Tibial nerve (tissue), 4 donors: ENCODE measurements around the gene S100A13. TPM values are rescaled to one million over a fixed set of nuclear protein-coding genes. Genes with fewer than 3 reads are reported as not detected.

Source experiments
- DNase-seq, 2 donors: peaks; one replicate each; pipeline ENCODE4 v3.0.0-alpha.2; 2019; ENCODE audit warnings: low spot score in 2 of 2
- H3K27ac ChIP-seq, 4 donors: fragments of 200-600 bp; sonication (generic) in 3 of 4; one replicate each; pipeline ENCODE4 v1.5.1; 2017 to 2019; ENCODE audit warnings: mild to moderate bottlenecking in 1 of 4
- H3K27me3 ChIP-seq, 2 donors: fragments of 200-600 bp; sonication (generic) in 1 of 2; one replicate each; pipeline versions ENCODE4 v1.5.1 to v1.6.0; 2017 to 2019
- H3K36me3 ChIP-seq, 3 donors: fragments of 200-600 bp; sonication (generic); one replicate each; pipeline ENCODE4 v1.5.1; 2018 to 2019
- H3K4me1 ChIP-seq, 4 donors: fragments of 200-600 bp; sonication (generic) in 3 of 4; one replicate each; pipeline ENCODE4 v1.5.1; 2017 to 2019
- H3K4me3 ChIP-seq, 4 donors: fragments of 200-600 bp; sonication (generic) in 3 of 4; one replicate each; pipeline ENCODE4 v1.5.1; 2017 to 2019; ENCODE audit warnings: mild to moderate bottlenecking in 1 of 4, moderate library complexity in 1 of 4
- H3K9me3 ChIP-seq, 4 donors: fragments of 200-600 bp; sonication (generic) in 3 of 4; one replicate each; pipeline ENCODE4 v1.5.1; 2017 to 2019
- CTCF ChIP-seq, 5 experiments: fragments of 200-600 bp in 3 of 5; fragments of 450-650 bp in 2 of 5; sonication (generic) in 3 of 5; IDR thresholded peaks; one replicate each; pipeline ENCODE4 v1.5.1; 2016 to 2019; ENCODE audit warnings: antibody characterized with exemption in 5 of 5, mild to moderate bottlenecking in 3 of 5, moderate library complexity in 2 of 5
- EP300 ChIP-seq, 2 donors: sonication (generic); formaldehyde crosslinking; IDR thresholded peaks; one replicate each; pipeline ENCODE4 v1.6.1; 2017; ENCODE audit warnings: antibody characterized with exemption in 2 of 2, mild to moderate bottlenecking in 1 of 2
- POLR2A ChIP-seq, 2 donors: fragments of 450-650 bp; IDR thresholded peaks; one replicate each; pipeline ENCODE4 v1.6.1; 2017; ENCODE audit warnings: antibody characterized with exemption in 2 of 2, mild to moderate bottlenecking in 2 of 2, moderate library complexity in 2 of 2
- WGBS, 2 donors: methylation state at CpG; one replicate each; pipeline ENCODE4 v1.1.5; 2018; 5-methylcytosine and 5-hydroxymethylcytosine counted together
- total RNA-seq, 4 donors: library from RNA; depleted of rRNA; stranded (reverse); fragments of >200 nt; gene quantifications; one replicate each; pipeline ENCODE4 v1.1.0, GENCODE V29; 2016

The S100A13 gene
- total RNA-seq, 4 donors from 2014 or later, result 74.4 to 151 (median 121) TPM

- WGBS, 2 donors, result 61 to 66% methylated on average over 3 of the region's 3 CpGs
- H3K36me3 ChIP-seq, result no peaks in the 10 kb centered on the region
- DNase-seq, result no peak
- no peaks in the 10 kb centered on the region for H3K27me3 ChIP-seq
- TF ChIP-seq EP300 (IDR thresholded peaks at IDR 0.05) (no peak), CTCF (IDR thresholded peaks at IDR 0.05) (no peak), POLR2A (IDR thresholded peaks at IDR 0.05) (no peak)
- peaks cover 0 to 33% (median 11%) of the 10 kb centered on the region in 4 donors for H3K4me1 ChIP-seq
- no peaks in the 10 kb centered on the region for H3K9me3 ChIP-seq
- H3K27ac ChIP-seq, result peak overlapping the region in 3 of 4 donors; percentile 15 to 93 (median 62)
- no peak overlapping the region for H3K4me3 ChIP-seq
Measured at GRCh38 chr1:153573351-153573750, 54.0 kb downstream of the S100A13 start.

- 7 to 13% methylated on average over 3 of the region's 3 CpGs for WGBS, 2 donors
- Histone ChIP-seq H3K9me3 (no peaks in the 10 kb centered on the region), H3K27me3 (no peaks in the 10 kb centered on the region), H3K36me3 (no peaks in the 10 kb centered on the region), H3K27ac (peak overlapping the region; percentile 9 to 93 (median 58)), H3K4me1 (peaks cover 0 to 37% (median 19%) of the 10 kb centered on the region in 4 donors), H3K4me3 (no peak overlapping the region)
- DNase-seq, result peak; percentile 73 to 85
- TF ChIP-seq CTCF (IDR thresholded peaks at IDR 0.05) (peak; percentile 76 to 92 (median 82)), EP300 (IDR thresholded peaks at IDR 0.05) (peak in 1 of 2 donors; percentile 75), POLR2A (IDR thresholded peaks at IDR 0.05) (peak in 1 of 2 donors; percentile 12)
Measured at GRCh38 chr1:153572569-153573015, 54.7 kb downstream of the S100A13 start.

GRCh38 chr1:153571706-153572105 is 55.6 kb downstream of the S100A13 start:
- H3K27ac ChIP-seq, result peak overlapping the region in 3 of 4 donors; percentile 55 to 93 (median 62)
- no peaks in the 10 kb centered on the region for H3K27me3 ChIP-seq
- 72% methylated on average over 7 of the region's 7 CpGs for WGBS, 2 donors
- no peak overlapping the region for H3K4me3 ChIP-seq
- TF ChIP-seq POLR2A (IDR thresholded peaks at IDR 0.05), result no peak
- no peak for TF ChIP-seq CTCF (IDR thresholded peaks at IDR 0.05)
- TF ChIP-seq EP300 (IDR thresholded peaks at IDR 0.05), result no peak
- H3K4me1 ChIP-seq, result peaks cover 0 to 42% (median 28%) of the 10 kb centered on the region in 4 donors
- no peaks in the 10 kb centered on the region for H3K36me3 ChIP-seq
- no peaks in the 10 kb centered on the region for H3K9me3 ChIP-seq
- DNase-seq, result no peak

- H3K9me3 ChIP-seq, result no peaks in the 10 kb centered on the region
- 92 to 96% methylated on average over 5 of the region's 5 CpGs for WGBS, 2 donors
- H3K4me3 ChIP-seq, result no peak overlapping the region
- no peak for DNase-seq
- TF ChIP-seq CTCF (IDR thresholded peaks at IDR 0.05), result no peak
- no peak for TF ChIP-seq POLR2A (IDR thresholded peaks at IDR 0.05)
- no peak for TF ChIP-seq EP300 (IDR thresholded peaks at IDR 0.05)
- H3K4me1 ChIP-seq, result peaks cover 0 to 50% (median 35%) of the 10 kb centered on the region in 4 donors
- H3K36me3 ChIP-seq, result no peaks in the 10 kb centered on the region
- H3K27me3 ChIP-seq, result no peaks in the 10 kb centered on the region
- H3K27ac ChIP-seq, result no peak overlapping the region
Measured at GRCh38 chr1:153570874-153571273, 56.4 kb downstream of the S100A13 start.

GRCh38 chr1:153569465-153569864 is 57.8 kb downstream of the S100A13 start:
- no peak for TF ChIP-seq CTCF (IDR thresholded peaks at IDR 0.05)
- TF ChIP-seq EP300 (IDR thresholded peaks at IDR 0.05), result no peak
- TF ChIP-seq POLR2A (IDR thresholded peaks at IDR 0.05), result no peak
- DNase-seq, result no peak
- H3K27ac ChIP-seq, result no peak overlapping the region
- no peaks in the 10 kb centered on the region for H3K36me3 ChIP-seq
- no peaks in the 10 kb centered on the region for H3K27me3 ChIP-seq
- H3K4me3 ChIP-seq, result no peak overlapping the region
- no peaks in the 10 kb centered on the region for H3K9me3 ChIP-seq
- WGBS, 2 donors, result 87 to 88% methylated on average over 8 of the region's 8 CpGs
- H3K4me1 ChIP-seq, result peaks cover 0 to 61% (median 43%) of the 10 kb centered on the region in 4 donors

Other genes with a start within 250 kb of the S100A13 start
- gene S100A8, start 236.4 kb downstream of the S100A13 start, total RNA-seq, result 100 to 1,000 TPM in 1 of 4 donors, 10 to 100 TPM in 1, 1 to 10 TPM in 2; 2.4 to 118 (median 10.6) TPM
- gene S100A7A, start 211.0 kb downstream of the S100A13 start, total RNA-seq, result not detected
- 10 to 100 TPM in 1 of 4 donors, not detected in 3; 22.9 TPM for gene S100A7, start 166.9 kb downstream of the S100A13 start, total RNA-seq
- 1,000 to 10,000 TPM in 2 of 4 donors, 100 to 1,000 TPM in 2; 651 to 1,173 (median 946) TPM for gene S100A6, start 91.5 kb downstream of the S100A13 start, total RNA-seq
- gene S100A5, start 86.6 kb downstream of the S100A13 start, total RNA-seq, result not detected
- 100 to 1,000 TPM; 398 to 439 (median 420) TPM for gene S100A4, start 81.7 kb downstream of the S100A13 start, total RNA-seq
- 1 to 10 TPM in 2 of 4 donors, not detected in 2; 1.1 to 2.7 TPM for gene S100A3, start 78.2 kb downstream of the S100A13 start, total RNA-seq
- 10 to 100 TPM in 1 of 4 donors, 1 to 10 TPM in 2, not detected in 1; 2.3 to 12.6 (median 4.2) TPM for gene S100A2, start 61.7 kb downstream of the S100A13 start, total RNA-seq
- 100 to 1,000 TPM in 2 of 4 donors, 10 to 100 TPM in 2; 45.5 to 120 (median 77.1) TPM for gene S100A16, start 14.4 kb downstream of the S100A13 start, total RNA-seq
- 10 to 100 TPM in 1 of 4 donors, not detected in 3; 15.3 TPM for gene S100A14, start 11.2 kb downstream of the S100A13 start, total RNA-seq
- 100 to 1,000 TPM in 1 of 4 donors, 10 to 100 TPM in 3; 41.4 to 102 (median 69.2) TPM for gene S100A1, start 929 bp upstream of the S100A13 start, total RNA-seq
- 10 to 100 TPM; 49.0 to 66.6 (median 56.5) TPM for gene CHTOP, start 6.6 kb upstream of the S100A13 start, total RNA-seq
- 10 to 100 TPM; 34.1 to 59.9 (median 43.7) TPM for gene SNAPIN, start 31.2 kb upstream of the S100A13 start, total RNA-seq
- gene ILF2, start 43.5 kb upstream of the S100A13 start, total RNA-seq, result 100 to 1,000 TPM in 1 of 4 donors, 10 to 100 TPM in 3; 62.8 to 102 (median 76.7) TPM
- 10 to 100 TPM; 36.9 to 87.5 (median 58.4) TPM for gene NPR1, start 51.2 kb upstream of the S100A13 start, total RNA-seq
- 10 to 100 TPM; 66.6 to 79.5 (median 71.3) TPM for gene INTS3, start 100.5 kb upstream of the S100A13 start, total RNA-seq
- 10 to 100 TPM; 38.5 to 89.4 (median 59.2) TPM for gene SLC27A3, start 147.9 kb upstream of the S100A13 start, total RNA-seq